T-helper 17 cell (primary cell): ENCODE measurements around the gene CXCL11. TPM values are rescaled to one million over a fixed set of nuclear protein-coding genes. Genes with fewer than 3 reads are reported as not detected.

ENCODE experiments used
- ATAC-seq: fragments of 150-1000 bp; cut with Tn5 transposase; 2 replicates; pipeline ENCODE4 v1.10.0; 2021; ENCODE audit warnings: mild to moderate bottlenecking, moderate library complexity
- DNase-seq, 3 donors: peaks; one replicate each; pipeline versions ENCODE4 v3.0.0 to v3.0.0-alpha.2; 2020 to 2021
- H3K9me3 ChIP-seq: one replicate; pipeline ENCODE4 v1.7.0; 2013; ENCODE audit warnings: low read length, mild to moderate bottlenecking; ENCODE audit not compliant: control insufficient read depth, poor library complexity, severe bottlenecking
- H3K27ac Mint-ChIP-seq: one replicate; pipeline ENCODE4 v1.8.0; 2022; ENCODE audit warnings: mild to moderate bottlenecking, moderate library complexity, mixed read lengths
- H3K27me3 Mint-ChIP-seq: one replicate; pipeline ENCODE4 v1.8.0; 2022; ENCODE audit warnings: mixed read lengths
- H3K36me3 Mint-ChIP-seq: one replicate; pipeline ENCODE4 v1.8.0; 2022; ENCODE audit warnings: low read depth, mixed read lengths
- H3K4me1 Mint-ChIP-seq: one replicate; pipeline ENCODE4 v1.8.0; 2022; ENCODE audit warnings: mild to moderate bottlenecking, mixed read lengths
- H3K4me3 Mint-ChIP-seq: one replicate; pipeline ENCODE4 v1.8.0; 2022; ENCODE audit warnings: mild to moderate bottlenecking, moderate library complexity, mixed read lengths
- total RNA-seq, 4 donors: library from RNA in 2 of 4; stranded (reverse) in 2 of 4; gene quantifications; one replicate each; pipeline ENCODE4 v1.2.3 and lab custom pipeline; 2022 to 2026

Gene CXCL11
- total RNA-seq, 2 donors from 2014 or later = not detected

- ATAC-seq = no peak
Measured at GRCh38 chr4:76028350-76028765, 7.5 kb downstream of the CXCL11 start.

GRCh38 chr4:76024065-76024464 is 11.8 kb downstream of the CXCL11 start:
- H3K9me3 ChIP-seq = no peaks in the 10 kb centered on the region
- H3K36me3 Mint-ChIP-seq = peaks cover 2% of the 10 kb centered on the region
- peak overlapping the region; percentile 86 for H3K27ac Mint-ChIP-seq
- DNase-seq = no peak
- no peaks in the 10 kb centered on the region for H3K27me3 Mint-ChIP-seq
- peak overlapping the region; percentile 25 for H3K4me3 Mint-ChIP-seq
- H3K4me1 Mint-ChIP-seq = peaks cover 23% of the 10 kb centered on the region
- ATAC-seq = no peak

More at GRCh38 chr4:76028350-76028765, 7.5 kb downstream of the CXCL11 start:
- no peak overlapping the region for H3K27ac Mint-ChIP-seq
- peaks cover 6% of the 10 kb centered on the region for H3K27me3 Mint-ChIP-seq
- peaks cover 16% of the 10 kb centered on the region for H3K4me1 Mint-ChIP-seq
- H3K36me3 Mint-ChIP-seq = peaks cover 7% of the 10 kb centered on the region
- H3K4me3 Mint-ChIP-seq = peak overlapping the region; percentile 56
- no peak for DNase-seq
- H3K9me3 ChIP-seq = no peaks in the 10 kb centered on the region

- Mint-ChIP-seq H3K4me1 (peaks cover 19% of the 10 kb centered on the region), H3K27ac (peak within 1 kb of the TSS; percentile 86), H3K27me3 (no peaks in the 10 kb centered on the region), H3K36me3 (peaks cover 2% of the 10 kb centered on the region), H3K4me3 (peak within 1 kb of the TSS; percentile 25)
- peak; percentile 78 for ATAC-seq
- no peaks in the 10 kb centered on the region for H3K9me3 ChIP-seq
- DNase-seq = no peak
Measured at GRCh38 chr4:76023389-76023788, 12.5 kb downstream of the CXCL11 start, which contains the start of gene CXCL10. TSS of gene CXCL10 (minus strand) at chr4:76023497. CDS start at chr4:76023431, 66 bp downstream.

- no peak for ATAC-seq
- H3K4me3 Mint-ChIP-seq = no peak overlapping the region
- H3K4me1 Mint-ChIP-seq = peaks cover 17% of the 10 kb centered on the region
- H3K36me3 Mint-ChIP-seq = peaks cover 2% of the 10 kb centered on the region
- no peaks in the 10 kb centered on the region for H3K27me3 Mint-ChIP-seq
- no peak for DNase-seq
- H3K9me3 ChIP-seq = no peaks in the 10 kb centered on the region
- H3K27ac Mint-ChIP-seq = no peak overlapping the region
Measured at GRCh38 chr4:76022677-76023076, 13.2 kb downstream of the CXCL11 start.

- DNase-seq (no peak), ATAC-seq (no peak)
- Mint-ChIP-seq H3K27ac (peak overlapping the region; percentile 29), H3K4me1 (peaks cover 17% of the 10 kb centered on the region), H3K27me3 (no peaks in the 10 kb centered on the region), H3K4me3 (no peak overlapping the region), H3K36me3 (peaks cover 2% of the 10 kb centered on the region)
- H3K9me3 ChIP-seq = no peaks in the 10 kb centered on the region
Measured at GRCh38 chr4:76022031-76022430, 13.8 kb downstream of the CXCL11 start.

- H3K4me1 Mint-ChIP-seq = peaks cover 8% of the 10 kb centered on the region
- H3K4me3 Mint-ChIP-seq = no peak overlapping the region
- peaks cover 15% of the 10 kb centered on the region for H3K27me3 Mint-ChIP-seq
- ATAC-seq (no peak), DNase-seq (no peak)
- H3K9me3 ChIP-seq = no peaks in the 10 kb centered on the region
- no peaks in the 10 kb centered on the region for H3K36me3 Mint-ChIP-seq
- H3K27ac Mint-ChIP-seq = no peak overlapping the region
Measured at GRCh38 chr4:76017056-76017686, 18.7 kb downstream of the CXCL11 start.

- H3K9me3 ChIP-seq = no peaks in the 10 kb centered on the region
- Mint-ChIP-seq H3K27ac (no peak overlapping the region), H3K4me1 (peaks cover 5% of the 10 kb centered on the region), H3K4me3 (no peak overlapping the region), H3K36me3 (no peaks in the 10 kb centered on the region), H3K27me3 (peaks cover 23% of the 10 kb centered on the region)
- DNase-seq = no peak
- no peak for ATAC-seq
Measured at GRCh38 chr4:76016393-76016792, 19.5 kb downstream of the CXCL11 start.

- H3K9me3 ChIP-seq = no peaks in the 10 kb centered on the region
- Mint-ChIP-seq H3K27me3 (peaks cover 43% of the 10 kb centered on the region), H3K27ac (no peak overlapping the region), H3K36me3 (no peaks in the 10 kb centered on the region), H3K4me3 (no peak overlapping the region), H3K4me1 (peaks cover 4% of the 10 kb centered on the region)
- ATAC-seq (no peak), DNase-seq (no peak)
Measured at GRCh38 chr4:76013540-76013939, 22.3 kb downstream of the CXCL11 start.

- no peak for ATAC-seq
- peaks cover 50% of the 10 kb centered on the region for H3K27me3 Mint-ChIP-seq
- peaks cover 4% of the 10 kb centered on the region for H3K4me1 Mint-ChIP-seq
Measured at GRCh38 chr4:76012388-76012801, 23.5 kb downstream of the CXCL11 start.

GRCh38 chr4:76011700-76012387 is 24.0 kb downstream of the CXCL11 start:
- Mint-ChIP-seq H3K36me3 (no peaks in the 10 kb centered on the region), H3K27me3 (peaks cover 50% of the 10 kb centered on the region), H3K27ac (no peak overlapping the region), H3K4me3 (no peak overlapping the region), H3K4me1 (peaks cover 4% of the 10 kb centered on the region)
- DNase-seq (no peak), ATAC-seq (no peak)
- H3K9me3 ChIP-seq = no peaks in the 10 kb centered on the region

More at GRCh38 chr4:76012388-76012801, 23.5 kb downstream of the CXCL11 start:
- no peak overlapping the region for H3K4me3 Mint-ChIP-seq
- H3K36me3 Mint-ChIP-seq = no peaks in the 10 kb centered on the region
- H3K9me3 ChIP-seq = no peaks in the 10 kb centered on the region
- no peak for DNase-seq
- H3K27ac Mint-ChIP-seq = no peak overlapping the region

GRCh38 chr4:76011018-76011670 is 24.7 kb downstream of the CXCL11 start:
- DNase-seq (no peak), ATAC-seq (no peak)
- Mint-ChIP-seq H3K36me3 (no peaks in the 10 kb centered on the region), H3K27me3 (peaks cover 52% of the 10 kb centered on the region), H3K27ac (no peak overlapping the region), H3K4me1 (peaks cover 4% of the 10 kb centered on the region), H3K4me3 (no peak overlapping the region)
- no peaks in the 10 kb centered on the region for H3K9me3 ChIP-seq

- H3K27ac Mint-ChIP-seq = no peak overlapping the region
- H3K4me1 Mint-ChIP-seq = peaks cover 4% of the 10 kb centered on the region
- no peaks in the 10 kb centered on the region for H3K36me3 Mint-ChIP-seq
- ATAC-seq (no peak), DNase-seq (no peak)
- H3K4me3 Mint-ChIP-seq = no peak overlapping the region
- H3K27me3 Mint-ChIP-seq = peaks cover 58% of the 10 kb centered on the region
- H3K9me3 ChIP-seq = no peaks in the 10 kb centered on the region
Measured at GRCh38 chr4:76010576-76010975, 25.3 kb downstream of the CXCL11 start.

- H3K4me1 Mint-ChIP-seq = peaks cover 2% of the 10 kb centered on the region
- ATAC-seq (no peak), DNase-seq (no peak)
- no peak overlapping the region for H3K4me3 Mint-ChIP-seq
- peaks cover 63% of the 10 kb centered on the region for H3K27me3 Mint-ChIP-seq
- H3K9me3 ChIP-seq = no peaks in the 10 kb centered on the region
- no peaks in the 10 kb centered on the region for H3K36me3 Mint-ChIP-seq
- no peak overlapping the region for H3K27ac Mint-ChIP-seq
Measured at GRCh38 chr4:76009311-76009710, 26.6 kb downstream of the CXCL11 start.
